LNCAP (cell line): ENCODE measurements around the gene DIRAS1.

Source experiments
- CTCF ChIP-seq: fragments of 450-650 bp; IDR thresholded peaks from 2 replicates; pipeline ENCODE4 v1.5.1; 2017; ENCODE audit warnings: mild to moderate bottlenecking

DIRAS1 gene

GRCh38 chr19:2736550-2737190, 15.5 kb upstream of the DIRAS1 start:
- no peak for TF ChIP-seq CTCF

GRCh38 chr19:2735374-2735773, 14.2 kb upstream of the DIRAS1 start:
- no peak for TF ChIP-seq CTCF

GRCh38 chr19:2734589-2735288, 13.6 kb upstream of the DIRAS1 start:
- TF ChIP-seq CTCF, result no peak

GRCh38 chr19:2733930-2734588, 12.9 kb upstream of the DIRAS1 start:
- TF ChIP-seq CTCF, result no peak

GRCh38 chr19:2732883-2733282, 11.7 kb upstream of the DIRAS1 start:
- TF ChIP-seq CTCF, result no peak

- no peak for TF ChIP-seq CTCF
Observed at GRCh38 chr19:2732157-2732725, 11.1 kb upstream of the DIRAS1 start.

- TF ChIP-seq CTCF, result no peak
Observed at GRCh38 chr19:2731181-2731995, 10.2 kb upstream of the DIRAS1 start.
